ENCODE data around the gene GNG7. TPM values are rescaled to one million over a fixed set of nuclear protein-coding genes. Genes with fewer than 3 reads are reported as not detected.
A peak's percentile ranks its signal among the peaks of the same experiment; 100 is the strongest.

GNG7 gene
- total RNA-seq, 1 donor from 2014 or later: 1.8 TPM

DNA sequence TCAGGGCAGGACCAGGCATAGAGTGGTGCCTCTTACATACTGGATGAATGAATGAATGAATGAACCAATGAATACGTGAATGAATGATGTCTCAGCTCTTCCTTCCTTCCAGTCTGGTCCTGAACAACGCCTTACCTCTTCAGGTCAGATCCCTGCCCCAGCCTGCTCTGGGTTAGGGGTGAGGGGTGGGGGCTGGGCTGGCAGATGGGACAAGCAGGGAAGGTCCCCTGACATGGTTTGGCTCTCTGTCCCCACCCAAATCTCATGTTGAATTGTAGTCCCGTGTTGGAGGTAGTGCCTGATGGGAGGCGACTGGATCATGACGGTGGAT, 9.3 kb upstream of the GNG7 start:
- H3K4me3 Mint-ChIP-seq (ENCODE audit: unreplicated experiment): no peak overlapping the region
- H3K27ac Mint-ChIP-seq (ENCODE audit: unreplicated experiment): peak overlapping the region; percentile 77
- H3K4me1 Mint-ChIP-seq (ENCODE audit: low read depth, unreplicated experiment): peaks cover 7% of the 10 kb centered on the region
- Histone ChIP-seq H3K9me3 (ENCODE audit: insufficient read depth, low read depth, low read length) (peaks cover 8% of the 10 kb centered on the region), H4K20me1 (ENCODE audit: insufficient read depth, low read length) (no peaks in the 10 kb centered on the region), H3K4me3 (ENCODE audit: insufficient read depth, low read depth, low read length) (no peak overlapping the region), H3K27ac (ENCODE audit: low read depth, low read length) (no peak overlapping the region), H3K36me3 (ENCODE audit: insufficient read depth, low read length) (no peaks in the 10 kb centered on the region), H3K9ac (ENCODE audit: low read length) (no peak overlapping the region), H3K4me1 (ENCODE audit: insufficient read depth, low read length) (peaks cover 9% of the 10 kb centered on the region), H3K27me3 (ENCODE audit: insufficient read depth, low read length) (peaks cover 2% of the 10 kb centered on the region), H2AFZ (ENCODE audit: low read depth, low read length) (no peak overlapping the region), H3K79me2 (ENCODE audit: insufficient read depth, low read length) (no peaks in the 10 kb centered on the region), H3K4me2 (ENCODE audit: low read length) (no peak overlapping the region)
- TF ChIP-seq, protein P1, sequence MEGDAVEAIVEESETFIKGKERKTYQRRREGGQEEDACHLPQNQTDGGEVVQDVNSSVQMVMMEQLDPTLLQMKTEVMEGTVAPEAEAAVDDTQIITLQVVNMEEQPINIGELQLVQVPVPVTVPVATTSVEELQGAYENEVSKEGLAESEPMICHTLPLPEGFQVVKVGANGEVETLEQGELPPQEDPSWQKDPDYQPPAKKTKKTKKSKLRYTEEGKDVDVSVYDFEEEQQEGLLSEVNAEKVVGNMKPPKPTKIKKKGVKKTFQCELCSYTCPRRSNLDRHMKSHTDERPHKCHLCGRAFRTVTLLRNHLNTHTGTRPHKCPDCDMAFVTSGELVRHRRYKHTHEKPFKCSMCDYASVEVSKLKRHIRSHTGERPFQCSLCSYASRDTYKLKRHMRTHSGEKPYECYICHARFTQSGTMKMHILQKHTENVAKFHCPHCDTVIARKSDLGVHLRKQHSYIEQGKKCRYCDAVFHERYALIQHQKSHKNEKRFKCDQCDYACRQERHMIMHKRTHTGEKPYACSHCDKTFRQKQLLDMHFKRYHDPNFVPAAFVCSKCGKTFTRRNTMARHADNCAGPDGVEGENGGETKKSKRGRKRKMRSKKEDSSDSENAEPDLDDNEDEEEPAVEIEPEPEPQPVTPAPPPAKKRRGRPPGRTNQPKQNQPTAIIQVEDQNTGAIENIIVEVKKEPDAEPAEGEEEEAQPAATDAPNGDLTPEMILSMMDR (IDR thresholded peaks at IDR 0.05; ENCODE audit: insufficient read depth, low read depth, low read length): no peak
- no peak for TF ChIP-seq EZH2 (IDR thresholded peaks at IDR 0.05; ENCODE audit: insufficient read depth, low read length)
- H3K27me3 Mint-ChIP-seq (ENCODE audit: low read depth, unreplicated experiment): peaks cover 4% of the 10 kb centered on the region
- peaks cover 8% of the 10 kb centered on the region for H3K36me3 Mint-ChIP-seq (ENCODE audit: low read depth, unreplicated experiment)
- peaks cover 10% of the 10 kb centered on the region for H3K9me3 Mint-ChIP-seq (ENCODE audit: unreplicated experiment)
- DNase-seq (ENCODE audit: low read depth) (no peak), FAIRE-seq (no peak)

DNA sequence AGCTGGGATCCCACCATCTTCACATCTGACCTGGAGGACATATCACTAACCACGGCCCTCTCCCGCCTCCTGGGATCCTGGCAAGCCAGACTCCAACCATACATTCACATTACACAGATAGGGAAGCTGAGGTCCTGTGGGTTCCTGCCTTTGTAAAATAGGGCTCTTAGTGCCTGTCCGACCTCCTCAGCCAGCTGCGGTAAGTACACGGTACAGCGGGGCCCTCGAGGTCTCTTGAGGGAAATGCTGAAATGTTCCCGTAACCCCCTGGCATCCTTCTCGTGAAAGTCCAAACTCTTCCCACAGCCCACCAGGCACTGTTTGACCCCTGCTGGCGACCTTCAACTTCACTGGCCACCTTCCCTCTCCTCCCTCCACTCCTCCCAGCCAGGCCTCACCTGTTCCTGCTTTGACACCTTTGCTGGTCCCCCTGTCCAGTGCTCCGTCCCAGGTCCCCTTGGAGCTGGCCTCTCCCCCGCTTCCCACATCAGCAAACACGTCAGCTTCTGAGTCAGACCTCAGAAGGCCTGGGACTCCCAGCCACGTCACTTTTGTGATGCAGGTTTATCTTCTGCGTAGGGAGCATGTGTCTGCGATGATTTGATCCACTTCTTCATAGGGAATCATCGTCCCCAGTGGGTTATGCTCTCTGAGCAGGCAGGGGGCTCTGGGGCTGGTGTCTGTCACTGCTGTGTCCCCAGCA, 8.8 kb upstream of the GNG7 start:
- Histone ChIP-seq H3K9ac (ENCODE audit: low read length) (peak overlapping the region; percentile 12), H3K4me2 (ENCODE audit: low read length) (peak overlapping the region; percentile 34)

More for the DNA sequence above, 8.8 kb upstream of the GNG7 start:
- Histone ChIP-seq H3K36me3 (ENCODE audit: insufficient read depth, low read length) (no peaks in the 10 kb centered on the region), H3K9me3 (ENCODE audit: insufficient read depth, low read depth, low read length) (peaks cover 8% of the 10 kb centered on the region), H3K79me2 (ENCODE audit: insufficient read depth, low read length) (no peaks in the 10 kb centered on the region), H3K4me3 (ENCODE audit: insufficient read depth, low read depth, low read length) (no peak overlapping the region), H3K4me1 (ENCODE audit: insufficient read depth, low read length) (peaks cover 9% of the 10 kb centered on the region), H4K20me1 (ENCODE audit: insufficient read depth, low read length) (no peaks in the 10 kb centered on the region), H3K27me3 (ENCODE audit: insufficient read depth, low read length) (peaks cover 2% of the 10 kb centered on the region), H3K27ac (ENCODE audit: low read depth, low read length) (no peak overlapping the region), H2AFZ (ENCODE audit: low read depth, low read length) (no peak overlapping the region)
- Mint-ChIP-seq H3K4me3 (ENCODE audit: unreplicated experiment) (no peak overlapping the region), H3K4me1 (ENCODE audit: low read depth, unreplicated experiment) (peaks cover 7% of the 10 kb centered on the region), H3K27ac (ENCODE audit: unreplicated experiment) (peak overlapping the region; percentile 77), H3K27me3 (ENCODE audit: low read depth, unreplicated experiment) (peaks cover 4% of the 10 kb centered on the region), H3K36me3 (ENCODE audit: low read depth, unreplicated experiment) (peaks cover 8% of the 10 kb centered on the region), H3K9me3 (ENCODE audit: unreplicated experiment) (peaks cover 10% of the 10 kb centered on the region)
- TF ChIP-seq, protein P1 (IDR thresholded peaks at IDR 0.05; ENCODE audit: insufficient read depth, low read depth, low read length): no peak
- no peak for TF ChIP-seq EZH2 (IDR thresholded peaks at IDR 0.05; ENCODE audit: insufficient read depth, low read length)
- FAIRE-seq (no peak), DNase-seq (ENCODE audit: low read depth) (peak; percentile 73)

All from astrocyte (in vitro differentiated cells and primary cell).